HG02852 (cell line): ENCODE measurements around the gene LCE3B.
"Not testable (repeated sequence)": the region's sequence is repeated elsewhere in the genome, so short reads cannot be mapped to it uniquely, and the experiment has no call there.

Experiments used
- ATAC-seq: cut with Tn5 transposase; IDR thresholded peaks from one replicate; pipeline ENCODE4 v1.9.1; 2021; ENCODE audit warnings: mild to moderate bottlenecking, moderate library complexity; ENCODE audit not compliant: unreplicated experiment

Gene LCE3B, protein sequence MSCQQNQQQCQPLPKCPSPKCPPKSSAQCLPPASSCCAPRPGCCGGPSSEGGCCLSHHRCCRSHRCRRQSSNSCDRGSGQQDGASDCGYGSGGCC

DNA sequence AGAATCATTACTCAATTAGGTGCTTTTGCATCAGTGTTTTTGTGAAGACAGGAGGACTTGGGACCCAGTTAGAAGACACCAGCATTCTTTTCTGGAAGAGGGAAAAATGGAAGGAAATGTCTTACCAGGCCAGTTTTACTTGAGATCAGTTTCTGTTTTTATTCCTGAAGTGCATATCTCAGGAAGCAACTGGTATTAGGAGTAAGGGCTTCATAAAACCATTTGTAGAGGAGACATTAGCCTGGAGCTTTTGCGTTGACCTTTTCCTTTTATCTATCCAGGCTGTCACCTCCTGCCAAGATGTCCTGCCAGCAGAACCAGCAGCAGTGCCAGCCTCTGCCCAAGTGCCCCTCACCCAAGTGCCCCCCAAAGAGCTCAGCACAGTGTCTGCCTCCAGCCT lies at the start of gene LCE3B:
TSS of gene LCE3B (plus strand) at position 301 of the 400 bp plus-strand sequence. CDS start at position 301, 0 bp downstream.
- no peak for ATAC-seq

DNA sequence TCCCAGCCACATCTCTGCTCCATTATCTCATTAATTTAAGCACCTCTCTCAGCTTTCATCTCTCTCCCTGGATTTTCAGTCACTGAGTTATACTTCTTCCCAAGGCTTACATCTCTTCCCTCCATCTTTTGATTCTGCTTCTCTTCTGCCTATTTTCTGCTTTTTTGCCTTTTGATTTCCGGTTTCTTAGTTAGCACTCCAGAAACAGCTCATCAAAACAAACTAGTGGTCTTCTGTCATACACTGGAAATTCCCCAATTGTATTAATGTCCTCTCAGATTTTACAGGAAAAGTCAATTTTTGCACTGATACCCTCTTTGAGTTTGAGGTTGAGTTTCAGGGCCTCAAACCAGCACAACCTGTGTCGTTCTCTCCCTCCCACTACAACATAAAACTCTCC lies 48.5 kb upstream of the LCE3B start:
- no peak for ATAC-seq

DNA sequence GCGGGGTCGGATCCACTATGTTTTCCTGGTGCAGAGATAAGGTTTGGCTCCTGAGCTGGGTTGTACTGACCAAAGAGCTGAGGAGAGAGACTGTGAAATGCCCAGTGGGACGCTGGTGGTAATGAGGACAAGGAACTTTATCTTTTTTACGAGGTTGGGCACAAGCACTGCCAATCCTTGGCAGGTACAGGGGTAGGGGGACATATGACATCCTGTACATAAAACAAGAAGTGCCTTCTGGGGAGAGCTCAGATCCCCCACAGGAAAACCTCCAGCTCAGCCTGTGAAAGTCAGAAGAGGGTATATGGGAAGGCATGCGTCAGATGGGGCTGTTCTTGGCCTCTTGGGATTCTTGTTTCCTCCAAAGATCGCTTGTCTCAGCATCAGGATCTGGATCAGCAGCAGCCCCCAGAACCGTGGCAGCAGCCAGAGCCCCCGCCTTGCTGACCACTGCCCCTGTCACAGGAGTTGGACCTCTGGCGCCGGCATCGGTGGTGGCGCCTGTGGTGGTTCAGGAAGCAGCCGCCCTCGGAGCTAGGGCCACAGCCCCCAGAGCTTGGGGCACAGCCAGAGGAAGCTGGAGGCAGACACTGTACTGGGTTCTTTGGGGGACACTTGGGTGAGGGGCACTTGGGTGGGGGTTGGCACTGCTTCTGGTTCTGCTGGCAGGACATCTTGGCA lies 47.9 kb upstream of the LCE3B start:
- no peak for ATAC-seq

DNA sequence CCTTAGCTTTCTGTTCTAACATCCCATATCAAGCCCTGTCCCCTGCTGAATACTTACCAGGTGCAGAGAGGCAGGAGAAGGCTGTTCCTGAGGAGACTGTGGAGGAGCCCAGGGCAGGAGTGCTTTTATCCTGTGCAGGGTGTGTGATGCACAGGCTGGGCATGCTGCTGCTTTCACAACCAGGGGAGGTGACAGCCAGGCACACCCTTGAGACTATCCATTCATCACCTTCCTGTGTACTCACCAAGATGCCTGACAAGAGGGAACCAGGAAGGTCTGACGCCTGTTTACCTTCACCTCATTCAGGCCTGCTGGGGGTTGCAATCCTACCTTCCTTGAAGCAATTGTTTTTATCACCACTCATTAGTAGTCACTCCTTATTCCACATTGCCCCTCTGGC lies 46.9 kb upstream of the LCE3B start, which contains the start of gene LCE3E:
TSS of gene LCE3E (minus strand) at position 100 of the 400 bp plus-strand sequence. CDS start 572 bp downstream, outside the sequence.
- ATAC-seq = no peak

DNA sequence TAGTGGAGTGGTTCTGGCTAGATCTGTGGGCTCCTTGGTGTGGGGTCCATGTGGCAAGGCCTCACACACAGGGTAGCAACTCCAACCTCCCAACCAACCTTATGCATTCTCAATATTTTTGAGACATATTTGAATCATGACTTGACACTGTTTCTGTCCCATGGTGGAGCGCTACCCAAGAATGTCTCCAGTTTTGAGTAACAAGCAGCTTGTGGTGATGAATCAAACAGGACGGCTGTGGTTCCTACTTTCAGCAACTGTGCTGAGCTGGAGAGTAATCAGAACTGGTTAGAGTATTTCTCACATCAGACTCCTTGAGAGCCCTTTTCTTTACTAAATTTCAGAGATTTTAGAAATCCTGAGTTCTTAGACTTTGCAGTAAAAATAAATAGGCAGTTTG lies 36.4 kb upstream of the LCE3B start:
- no peak for ATAC-seq

DNA sequence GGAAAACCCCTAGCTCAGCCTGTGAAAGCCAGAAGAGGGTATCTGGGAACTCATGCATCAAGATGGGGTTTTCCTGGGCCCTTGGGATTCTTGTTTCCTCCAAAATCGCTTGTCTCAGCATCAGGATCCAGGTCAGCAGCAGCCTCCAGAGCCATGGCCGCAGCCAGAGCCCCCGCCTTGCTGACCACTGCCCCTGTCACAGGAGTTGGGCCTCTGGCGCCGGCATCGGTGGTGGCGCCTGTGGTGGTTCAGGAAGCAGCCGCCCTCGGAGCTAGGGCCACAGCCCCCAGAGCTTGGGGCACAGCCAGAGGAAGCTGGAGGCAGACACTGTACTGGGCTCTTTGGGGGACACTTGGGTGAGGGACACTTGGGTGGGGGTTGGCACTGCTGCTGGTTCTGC lies 34.1 kb upstream of the LCE3B start:
- ATAC-seq = not testable (repeated sequence)

DNA sequence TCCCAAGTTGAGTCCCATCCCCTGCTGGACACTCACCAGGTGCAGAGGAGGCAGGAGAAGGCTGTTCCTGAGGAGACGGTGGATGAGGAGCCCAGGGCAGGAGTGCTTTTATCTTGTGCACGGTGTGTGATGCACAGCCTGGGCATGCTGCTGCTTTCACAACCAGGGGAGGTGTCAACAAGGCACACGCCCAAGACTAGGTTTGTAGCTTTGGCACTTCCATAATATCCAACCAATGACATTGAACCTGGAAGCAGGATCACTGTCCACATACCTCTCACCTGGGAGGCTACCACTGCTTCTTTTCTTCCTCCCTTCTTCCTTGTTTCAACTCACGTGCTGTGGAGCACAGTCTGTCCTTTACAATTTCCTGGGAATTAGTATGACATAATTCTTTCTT lies 33.2 kb upstream of the LCE3B start, which contains the start of gene LCE3D:
TSS of gene LCE3D (minus strand) at position 84 of the 400 bp plus-strand sequence. CDS start 580 bp downstream, outside the sequence.
- no peak for ATAC-seq

DNA sequence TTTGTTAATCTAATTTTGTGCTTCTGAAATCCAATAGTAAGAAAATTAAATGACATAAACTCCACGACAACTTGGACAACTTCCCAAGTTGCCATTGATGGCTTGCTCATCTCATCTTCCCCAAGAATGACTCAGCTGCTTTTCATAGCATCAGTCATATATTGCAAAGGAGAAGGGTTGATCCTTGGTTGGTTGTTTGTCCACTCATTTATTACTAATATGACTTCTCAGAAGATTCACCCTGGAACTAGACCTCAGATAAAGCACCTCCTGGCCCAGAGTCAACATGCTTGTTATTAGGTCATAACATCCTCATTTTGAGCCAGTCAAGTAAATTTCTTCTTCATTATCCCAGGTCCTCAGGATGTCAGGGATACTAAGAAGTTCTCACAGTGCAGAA lies 31.0 kb upstream of the LCE3B start:
- ATAC-seq = no peak

DNA sequence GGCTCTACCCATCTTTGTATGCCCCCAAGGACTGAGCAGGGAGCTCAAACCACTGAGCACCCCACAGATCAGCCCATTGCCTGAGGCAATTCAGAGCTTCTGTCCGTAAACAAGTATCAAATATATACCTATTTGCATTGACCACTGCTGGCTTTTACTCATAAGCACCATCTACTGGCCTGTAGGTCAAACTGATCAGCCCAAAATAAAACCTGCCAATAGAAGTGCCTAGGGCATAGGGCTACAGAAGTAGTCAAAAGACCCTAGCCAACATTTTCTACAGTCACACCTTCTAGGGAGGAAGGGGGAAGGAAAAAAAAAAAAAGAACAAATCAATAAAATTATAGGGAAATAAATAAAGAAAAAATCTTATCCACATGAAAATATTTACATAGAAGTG lies 28.0 kb upstream of the LCE3B start:
- no peak for ATAC-seq

DNA sequence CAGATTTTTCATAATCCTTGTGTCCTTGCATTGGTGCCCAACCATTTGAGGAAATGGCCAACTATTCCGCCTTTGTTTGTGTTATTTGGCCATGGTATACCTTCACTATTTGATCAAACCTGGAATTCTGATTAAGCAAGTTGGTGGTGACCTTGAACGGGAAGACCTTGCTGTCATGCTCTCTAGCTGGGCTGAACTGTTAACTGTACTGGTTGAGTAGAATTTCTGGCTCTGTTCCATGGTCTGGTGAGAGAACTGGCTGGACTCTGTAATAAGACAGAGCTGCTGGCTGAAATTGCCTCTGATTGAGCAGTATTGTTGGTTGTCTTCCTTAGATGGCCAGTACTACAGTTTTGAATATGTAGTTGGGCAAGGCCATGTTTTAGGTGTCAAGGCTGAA lies 16.6 kb upstream of the LCE3B start:
- ATAC-seq = no peak

DNA sequence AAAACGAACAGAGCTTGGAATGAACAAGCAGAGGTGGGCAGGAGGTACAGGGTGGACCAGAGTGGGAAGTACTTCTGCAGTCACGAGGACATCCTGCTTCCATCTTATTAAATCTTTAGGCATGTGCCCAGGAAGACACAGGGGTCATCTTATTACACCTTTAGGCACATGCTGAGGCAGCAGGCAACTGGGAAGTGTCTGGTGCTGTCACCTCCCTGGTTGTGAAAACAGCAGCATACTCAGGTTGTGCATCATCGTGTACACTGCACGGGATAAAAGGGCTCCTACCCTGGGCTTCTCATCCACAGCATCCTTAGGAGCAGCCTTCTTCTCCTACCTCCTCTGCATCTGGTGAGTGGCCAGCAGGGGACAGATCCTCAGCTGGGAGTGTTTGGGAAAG lies 13.7 kb upstream of the LCE3B start, which contains the start of gene LCE3C:
TSS of gene LCE3C (plus strand) at position 301 of the 400 bp plus-strand sequence. CDS start 498 bp downstream, outside the sequence.
- no peak for ATAC-seq

DNA sequence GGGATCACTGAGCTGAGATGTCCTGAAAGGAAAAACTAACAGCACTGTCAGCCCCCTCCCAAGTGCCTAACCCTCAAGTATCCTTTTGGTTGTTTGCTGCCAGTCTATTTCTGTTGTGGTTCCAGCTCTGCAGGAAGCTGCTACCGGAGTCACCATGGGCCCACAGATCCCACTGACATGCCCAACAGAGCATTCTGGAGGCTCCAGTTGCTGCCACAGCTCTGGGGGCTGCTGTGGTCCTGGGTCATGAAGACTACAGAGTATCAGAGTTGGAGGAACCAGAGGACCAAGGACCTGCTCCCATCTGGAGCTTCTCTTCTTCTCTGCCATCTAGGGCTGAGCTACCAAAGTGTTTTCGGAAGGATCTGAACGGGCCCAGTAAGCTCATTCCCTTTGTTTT lies 8.4 kb downstream of the LCE3B start:
- ATAC-seq = no peak

DNA sequence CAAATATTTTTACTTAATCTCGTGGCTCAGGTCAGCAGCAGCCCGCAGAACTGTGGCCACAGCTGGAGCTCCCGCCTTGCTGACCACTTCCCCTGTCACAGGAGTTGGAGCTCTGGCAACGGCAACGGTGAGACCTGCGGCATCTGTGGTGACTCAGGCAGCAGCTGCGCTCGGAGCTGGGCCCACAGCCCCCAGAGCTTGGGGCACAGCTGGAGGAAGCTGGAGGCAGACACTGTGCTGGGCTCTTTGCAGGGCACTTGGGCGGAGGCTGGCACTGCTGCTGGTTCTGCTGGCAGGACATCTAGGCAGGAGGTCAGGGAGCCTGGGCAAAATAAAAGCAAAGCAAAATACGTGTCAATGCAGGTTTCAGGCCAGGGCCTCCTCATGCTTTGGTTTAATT lies 9.2 kb downstream of the LCE3B start, which contains the start of gene LCE3A:
TSS of gene LCE3A (minus strand) at position 301 of the 400 bp plus-strand sequence. CDS start at position 301, 0 bp downstream.
- no peak for ATAC-seq

DNA sequence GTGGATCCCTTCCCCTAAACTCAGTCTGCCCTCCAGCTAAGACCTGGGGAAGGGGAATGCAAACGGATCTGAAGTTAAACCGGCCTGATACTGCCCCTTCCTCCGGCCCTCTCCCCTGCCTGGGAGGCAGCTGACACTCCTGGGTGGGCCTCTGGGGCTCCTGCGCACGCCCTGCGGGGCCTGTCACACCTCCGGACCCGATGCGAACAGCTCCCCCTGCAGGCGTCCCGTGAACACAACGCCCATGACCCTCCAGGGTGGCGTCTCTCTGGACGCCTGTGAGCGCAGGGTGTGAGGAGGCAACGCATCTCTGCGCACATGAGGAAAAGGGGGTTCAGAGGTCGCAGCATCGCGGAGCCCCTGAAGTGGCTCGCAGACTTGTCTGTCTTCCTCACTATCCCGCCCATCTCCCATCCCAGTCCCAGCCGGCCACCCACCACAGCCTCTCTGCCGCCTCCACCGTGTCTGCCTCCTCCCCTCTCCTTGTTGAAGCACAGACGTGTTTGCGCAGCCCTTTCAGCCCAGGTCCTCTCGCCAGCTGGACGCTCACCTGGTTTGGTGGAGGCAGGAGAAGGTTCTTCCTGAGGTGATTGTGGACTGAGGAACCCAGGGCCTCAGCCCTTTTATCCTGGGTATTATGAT lies 9.7 kb downstream of the LCE3B start:
- no peak for ATAC-seq

DNA sequence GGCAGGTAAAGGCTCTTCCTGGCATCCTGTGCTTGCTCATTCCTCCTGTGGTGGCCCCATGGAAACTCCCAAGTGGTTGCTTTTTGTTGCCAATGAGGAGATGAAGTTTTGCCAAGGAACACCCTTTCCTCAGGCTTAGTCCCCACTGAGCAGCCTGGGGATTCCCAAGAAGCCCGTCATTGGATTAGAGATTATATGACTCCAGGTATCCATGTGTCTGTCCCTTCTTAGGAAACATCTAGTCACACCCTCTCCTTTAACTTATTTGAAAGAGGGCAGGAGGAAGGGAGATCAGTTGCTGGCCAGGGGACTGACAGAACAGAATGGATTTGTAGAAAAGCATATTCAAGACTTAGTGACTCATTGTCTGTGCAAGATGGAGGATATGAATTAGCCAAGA lies 13.1 kb downstream of the LCE3B start:
- no peak for ATAC-seq

DNA sequence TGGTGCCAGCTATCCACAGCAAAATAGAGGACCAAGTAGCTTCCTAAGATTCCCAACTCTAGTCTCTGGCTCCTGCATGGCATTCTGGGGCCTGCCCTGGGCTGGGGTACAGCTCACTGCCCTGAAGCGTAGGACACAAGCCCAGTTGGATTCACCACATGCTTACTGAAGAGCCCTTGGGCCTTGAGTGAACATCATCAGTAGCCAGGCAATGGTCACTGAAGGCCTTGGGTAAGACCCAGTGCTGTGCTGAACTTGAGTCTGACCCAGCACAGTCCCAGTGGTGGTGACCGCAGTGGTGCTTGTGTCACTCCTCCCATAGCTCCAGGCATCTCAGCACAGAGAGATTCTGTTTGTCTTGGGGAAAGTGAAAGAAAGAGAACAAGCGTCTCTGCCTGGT lies 17.0 kb downstream of the LCE3B start:
- ATAC-seq = no peak

DNA sequence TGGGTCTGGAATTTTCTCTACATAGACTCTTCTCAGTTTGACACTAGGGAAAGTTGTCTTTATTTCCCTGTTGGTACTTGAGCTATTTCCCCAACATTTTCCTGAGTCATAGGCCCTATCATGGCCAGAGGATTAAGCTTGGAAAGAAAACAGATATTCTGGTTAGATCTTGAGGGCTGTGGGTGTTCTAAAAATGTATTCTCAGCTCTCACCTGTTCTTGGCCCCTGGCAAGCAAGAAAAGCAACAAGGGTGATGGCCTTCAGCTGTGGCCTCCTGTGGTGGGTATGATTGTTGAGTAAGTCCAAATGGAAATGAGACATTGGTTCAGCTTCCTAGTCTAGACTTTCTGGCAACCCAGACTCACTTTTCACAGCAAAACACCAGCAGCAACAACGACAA lies 26.7 kb downstream of the LCE3B start:
- no peak for ATAC-seq

DNA sequence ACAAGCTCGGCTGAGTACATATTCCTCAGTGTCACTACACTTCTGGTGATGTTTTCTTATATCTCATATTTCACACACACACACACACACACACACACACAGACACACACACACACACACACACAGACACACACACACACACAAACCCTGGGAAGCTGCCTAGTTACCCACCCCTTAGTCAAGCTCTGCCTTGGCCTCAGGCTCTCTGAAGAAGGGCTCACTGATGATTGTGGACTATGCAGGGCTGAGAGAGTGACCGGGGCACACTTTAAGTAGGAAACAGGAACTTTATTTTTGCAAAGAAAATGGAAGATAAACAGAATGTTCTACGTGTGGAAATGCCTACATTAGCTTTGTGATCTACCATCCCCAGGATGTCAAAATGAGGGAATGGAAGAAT lies 30.3 kb downstream of the LCE3B start:
- no peak for ATAC-seq

DNA sequence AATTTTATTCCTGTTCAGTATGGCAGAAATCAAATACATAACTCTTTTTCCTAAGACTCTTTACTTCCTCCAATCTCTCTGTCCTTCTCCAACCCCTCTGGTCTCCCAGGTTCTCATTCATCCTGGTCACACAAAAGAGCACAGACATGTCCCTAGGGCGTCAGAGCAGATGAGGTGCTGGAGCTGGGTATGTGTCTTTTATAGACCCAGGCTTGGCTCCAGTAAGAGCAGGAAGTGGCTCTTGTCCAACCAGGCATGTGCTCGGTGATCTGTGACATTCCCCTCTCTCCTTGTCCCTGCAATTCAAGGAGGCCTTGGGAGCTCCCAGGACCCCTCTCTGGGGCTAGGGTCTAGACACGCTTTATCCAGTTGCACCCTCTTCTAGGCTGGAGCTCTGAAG lies 31.5 kb downstream of the LCE3B start:
- ATAC-seq = no peak

DNA sequence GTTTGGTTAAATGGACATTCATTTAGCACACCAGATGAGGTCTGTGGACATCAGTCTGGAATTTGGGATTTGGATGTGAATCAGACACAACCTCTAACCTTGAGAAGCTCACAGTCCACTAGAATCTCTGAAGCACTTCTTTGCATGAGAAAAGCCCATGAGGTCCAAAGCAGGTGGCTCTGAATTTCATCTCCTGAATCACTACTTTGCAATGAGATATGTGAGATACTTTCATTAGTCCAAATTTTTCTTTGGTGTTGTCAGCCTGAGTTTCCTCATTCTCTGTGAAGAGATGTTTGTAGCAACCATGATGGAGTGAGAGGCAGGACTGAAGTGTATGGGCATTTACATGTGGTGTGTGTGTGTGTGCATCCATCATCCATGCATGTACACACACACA lies 33.0 kb downstream of the LCE3B start:
- no peak for ATAC-seq

DNA sequence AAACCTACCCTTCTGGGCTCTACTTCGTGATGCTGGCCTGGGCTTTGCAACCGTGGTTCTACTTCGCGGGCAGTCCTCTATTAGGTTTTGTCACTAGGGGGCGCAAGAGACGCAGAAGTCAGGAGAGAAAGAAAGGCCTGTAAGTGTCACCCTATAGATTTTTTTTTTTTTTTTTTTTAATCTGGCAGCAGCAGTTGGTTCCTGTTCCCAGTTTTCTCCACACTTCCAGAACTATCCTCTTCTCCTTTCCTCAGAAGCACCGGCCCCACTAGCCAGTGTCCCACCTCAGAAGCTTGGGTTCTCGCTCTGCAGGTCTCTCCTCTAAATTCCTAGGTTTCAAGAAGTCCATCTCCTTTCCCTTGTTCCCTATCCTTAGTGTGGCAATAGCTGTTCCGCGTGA lies 40.5 kb downstream of the LCE3B start:
- no peak for ATAC-seq

DNA sequence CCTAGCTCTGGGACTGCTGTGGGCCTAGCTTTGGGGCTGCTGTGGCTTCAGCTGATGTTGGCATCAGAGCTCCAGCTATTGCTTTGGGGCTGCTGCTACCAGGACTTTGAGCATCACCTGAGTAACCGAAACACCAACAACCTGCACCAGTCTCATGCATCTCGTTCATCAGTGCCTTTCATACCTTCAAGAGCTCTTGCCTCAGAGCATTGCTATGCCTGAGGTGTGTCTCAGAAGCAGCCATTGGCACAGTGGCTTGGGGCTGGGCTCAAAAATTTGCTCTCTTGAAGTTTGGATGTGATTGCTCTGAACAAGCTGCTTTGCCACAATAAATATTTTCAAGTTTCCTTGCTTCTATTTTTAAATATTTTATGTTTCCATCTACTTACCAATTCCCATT lies 42.8 kb downstream of the LCE3B start:
- ATAC-seq = no peak
